GM21367 (cell line): ENCODE data around the gene ZBED4.

Experiments used
- ATAC-seq: cut with Tn5 transposase; IDR thresholded peaks from one replicate; pipeline ENCODE4 v1.9.1; 2021; ENCODE audit not compliant: unreplicated experiment

Gene ZBED4

DNA sequence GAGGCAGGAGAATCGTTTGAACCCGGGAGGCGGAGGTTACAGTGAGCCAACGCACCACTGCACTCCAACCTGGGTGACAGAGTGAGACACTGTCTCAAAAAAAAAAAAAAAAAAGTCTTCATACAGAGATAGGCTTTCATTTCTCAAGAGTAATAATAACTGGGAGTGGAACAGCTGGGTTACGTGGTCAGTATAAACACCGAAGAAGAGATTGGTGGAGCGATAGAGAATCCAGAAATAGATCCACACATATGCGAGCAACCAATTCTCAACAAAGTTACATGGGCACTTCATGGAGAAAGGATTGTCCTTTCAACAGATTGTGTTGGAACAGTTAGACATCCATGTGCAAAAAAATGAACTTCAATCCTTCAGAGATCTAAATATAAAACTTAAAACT, 24.6 kb downstream of the ZBED4 start:
- no peak for ATAC-seq

DNA sequence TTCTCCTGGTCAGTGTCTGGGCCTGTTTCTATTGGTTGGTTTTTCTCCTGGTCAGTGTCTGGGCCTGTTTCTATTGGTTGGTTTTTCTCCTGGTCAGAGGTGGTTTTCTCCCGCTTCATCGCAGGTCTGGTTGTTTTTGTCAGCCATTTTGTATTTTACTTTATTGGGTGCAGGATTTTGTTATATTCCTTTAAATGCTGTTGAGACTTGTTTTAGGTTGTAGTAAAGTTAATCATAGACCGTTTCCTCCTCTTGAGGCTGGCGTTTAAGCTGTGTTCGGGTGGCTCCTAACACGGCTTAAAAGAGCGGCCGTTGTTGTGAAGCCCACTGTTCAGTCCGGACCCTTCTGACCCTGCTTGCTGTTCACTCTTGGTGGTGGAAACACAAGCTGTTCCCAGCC, 26.2 kb downstream of the ZBED4 start:
- ATAC-seq, result no peak

DNA sequence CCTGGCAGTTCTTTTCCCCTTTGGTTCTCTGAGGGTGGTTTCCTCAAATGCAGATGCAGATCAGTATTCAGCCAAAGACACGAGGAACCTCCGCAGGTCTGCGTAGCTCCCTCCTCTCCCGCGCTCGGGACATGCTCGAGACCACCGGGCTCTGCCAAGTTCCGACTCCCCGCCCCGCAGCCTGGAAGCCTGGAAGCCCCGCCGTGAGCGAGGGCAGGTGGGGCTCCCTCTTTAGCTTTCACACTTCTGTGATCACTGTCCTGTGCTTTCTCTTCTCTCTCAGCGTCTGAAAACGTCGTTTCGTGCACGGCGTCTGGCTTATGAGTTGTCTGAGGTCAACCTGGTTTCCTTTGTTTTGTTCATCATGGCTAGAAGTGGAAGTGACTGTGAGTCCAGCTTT, 26.6 kb downstream of the ZBED4 start:
- no peak for ATAC-seq

DNA sequence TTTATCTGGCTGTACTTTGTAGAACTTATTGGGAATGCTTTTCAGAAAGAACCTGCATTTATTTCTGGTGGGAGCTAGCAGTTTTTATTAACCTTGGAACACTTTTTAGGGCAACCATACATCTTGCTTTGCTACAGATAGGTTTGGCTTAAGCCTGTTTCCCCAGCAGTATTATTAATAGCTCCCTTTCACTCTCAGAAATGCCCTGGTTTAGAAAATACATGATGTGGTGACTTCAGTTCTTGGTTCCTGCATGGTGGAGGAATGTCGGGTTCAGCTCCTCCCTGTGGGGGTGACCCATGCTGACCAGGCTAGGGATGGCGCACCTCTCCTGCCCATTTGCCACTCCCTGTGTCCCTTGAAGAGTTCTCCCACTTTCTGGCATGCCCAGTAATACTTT, 28.2 kb downstream of the ZBED4 start:
- no peak for ATAC-seq

DNA sequence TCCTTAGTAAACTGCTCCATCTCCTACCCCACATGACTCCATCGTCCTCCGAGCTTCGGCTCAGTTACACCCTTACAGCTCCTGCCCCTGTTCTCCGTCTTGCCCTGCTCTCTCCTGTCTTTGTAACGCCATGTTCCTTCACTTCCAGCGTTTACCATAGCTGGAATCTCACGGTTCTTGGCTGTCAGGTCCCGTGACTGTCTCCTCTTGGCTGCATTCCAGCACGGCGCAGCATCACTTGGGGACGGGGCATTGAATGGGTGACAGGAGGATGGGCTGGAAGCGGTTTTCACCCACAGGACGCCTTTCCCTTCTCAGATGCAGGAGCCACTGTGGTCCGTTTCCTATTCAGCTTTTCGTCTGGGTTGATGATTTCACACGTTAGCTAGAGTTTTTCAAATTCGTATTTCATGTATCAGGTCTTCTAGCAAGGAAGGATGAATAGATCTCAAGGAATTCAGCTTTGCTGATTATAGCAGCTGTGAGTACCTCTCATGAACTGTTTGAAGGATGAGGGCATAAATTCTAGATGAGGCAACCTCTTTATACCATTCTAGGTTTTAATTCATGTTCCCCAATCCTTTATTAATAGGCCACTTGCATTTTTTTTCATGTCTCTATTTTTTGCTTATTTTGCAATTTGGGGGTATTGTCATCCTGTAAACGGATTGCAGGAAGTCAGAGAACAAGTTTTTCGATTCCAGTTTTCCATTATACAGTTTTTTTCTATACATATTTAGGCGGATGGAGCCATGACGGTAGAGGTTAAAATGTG, 29.1 kb downstream of the ZBED4 start:
- ATAC-seq, result no peak

DNA sequence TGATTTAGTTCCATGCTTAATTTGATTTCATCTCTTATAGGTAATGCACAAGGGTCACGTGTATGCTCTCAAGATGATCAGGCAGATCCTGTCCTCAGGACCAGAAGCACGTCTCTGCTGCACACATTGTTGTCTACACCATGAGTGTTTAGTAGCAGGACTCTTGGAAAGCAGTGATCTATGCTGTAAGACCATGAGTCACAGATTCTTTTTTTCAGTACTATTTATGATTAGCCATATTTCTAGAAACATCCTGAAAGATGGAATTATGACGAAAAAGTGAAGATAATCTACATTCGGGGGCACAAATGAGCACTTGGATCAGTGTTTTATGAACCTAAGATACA, 29.6 kb downstream of the ZBED4 start:
- no peak for ATAC-seq

DNA sequence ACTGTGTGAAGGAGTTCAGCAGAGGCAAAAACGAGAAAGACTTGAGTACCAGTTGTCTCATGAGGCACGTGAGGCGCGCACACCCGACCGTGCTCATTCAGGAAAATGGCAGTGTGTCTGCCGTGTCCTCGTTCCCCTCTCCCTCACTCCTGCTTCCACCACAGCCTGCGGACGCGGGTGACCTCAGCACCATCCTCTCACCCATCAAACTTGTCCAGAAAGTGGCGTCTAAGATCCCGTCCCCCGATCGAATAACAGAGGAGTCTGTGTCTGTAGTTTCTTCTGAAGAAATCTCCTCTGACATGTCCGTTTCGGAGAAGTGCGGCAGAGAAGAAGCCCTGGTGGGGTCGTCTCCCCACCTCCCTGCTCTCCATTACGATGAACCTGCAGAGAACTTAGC, 30.4 kb downstream of the ZBED4 start:
- no peak for ATAC-seq

DNA sequence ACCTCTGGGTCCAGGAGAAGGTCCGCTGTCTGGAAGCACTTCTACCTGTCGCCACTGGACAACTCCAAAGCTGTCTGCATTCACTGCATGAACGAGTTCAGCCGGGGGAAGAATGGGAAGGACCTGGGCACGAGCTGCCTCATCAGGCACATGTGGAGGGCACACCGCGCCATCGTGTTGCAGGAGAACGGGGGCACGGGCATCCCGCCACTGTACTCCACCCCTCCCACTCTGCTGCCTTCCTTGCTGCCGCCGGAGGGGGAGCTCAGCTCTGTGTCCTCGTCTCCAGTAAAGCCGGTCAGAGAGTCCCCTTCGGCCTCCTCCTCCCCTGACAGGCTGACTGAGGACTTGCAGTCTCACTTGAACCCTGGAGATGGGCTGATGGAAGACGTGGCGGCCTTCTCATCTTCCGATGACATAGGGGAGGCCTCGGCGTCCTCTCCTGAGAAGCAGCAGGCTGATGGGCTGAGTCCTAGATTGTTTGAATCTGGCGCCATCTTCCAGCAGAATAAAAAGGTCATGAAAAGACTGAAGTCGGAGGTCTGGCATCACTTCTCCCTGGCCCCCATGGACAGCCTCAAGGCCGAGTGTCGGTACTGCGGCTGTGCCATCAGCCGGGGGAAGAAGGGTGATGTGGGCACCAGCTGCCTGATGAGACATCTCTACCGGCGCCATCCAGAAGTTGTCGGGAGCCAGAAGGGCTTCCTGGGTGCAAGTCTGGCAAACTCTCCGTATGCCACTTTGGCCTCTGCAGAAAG, 31.0 kb downstream of the ZBED4 start:
- no peak for ATAC-seq

DNA sequence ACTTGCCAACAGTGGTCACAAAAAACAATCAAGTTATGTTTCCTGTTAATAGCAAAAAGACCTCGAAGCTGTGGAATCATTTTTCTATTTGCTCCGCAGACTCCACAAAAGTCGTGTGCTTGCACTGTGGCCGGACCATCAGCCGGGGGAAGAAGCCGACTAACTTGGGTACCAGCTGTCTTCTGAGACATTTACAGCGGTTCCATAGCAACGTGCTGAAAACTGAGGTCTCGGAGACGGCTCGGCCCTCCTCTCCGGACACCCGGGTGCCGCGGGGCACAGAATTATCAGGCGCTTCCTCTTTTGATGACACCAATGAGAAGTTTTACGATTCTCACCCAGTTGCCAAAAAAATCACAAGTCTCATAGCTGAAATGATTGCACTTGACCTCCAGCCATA, 31.6 kb downstream of the ZBED4 start:
- no peak for ATAC-seq

DNA sequence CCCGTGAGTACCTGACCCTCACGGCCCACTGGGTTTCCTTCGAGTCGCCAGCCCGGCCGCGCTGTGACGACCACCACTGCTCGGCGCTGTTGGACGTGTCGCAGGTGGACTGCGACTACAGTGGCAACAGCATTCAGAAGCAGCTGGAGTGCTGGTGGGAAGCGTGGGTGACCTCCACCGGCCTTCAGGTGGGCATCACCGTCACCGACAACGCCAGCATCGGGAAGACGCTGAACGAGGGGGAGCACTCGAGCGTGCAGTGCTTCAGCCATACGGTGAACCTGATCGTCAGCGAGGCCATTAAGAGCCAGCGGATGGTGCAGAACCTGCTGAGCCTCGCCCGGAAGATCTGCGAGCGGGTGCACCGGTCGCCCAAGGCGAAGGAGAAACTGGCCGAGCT, 32.2 kb downstream of the ZBED4 start:
- ATAC-seq, result no peak

DNA sequence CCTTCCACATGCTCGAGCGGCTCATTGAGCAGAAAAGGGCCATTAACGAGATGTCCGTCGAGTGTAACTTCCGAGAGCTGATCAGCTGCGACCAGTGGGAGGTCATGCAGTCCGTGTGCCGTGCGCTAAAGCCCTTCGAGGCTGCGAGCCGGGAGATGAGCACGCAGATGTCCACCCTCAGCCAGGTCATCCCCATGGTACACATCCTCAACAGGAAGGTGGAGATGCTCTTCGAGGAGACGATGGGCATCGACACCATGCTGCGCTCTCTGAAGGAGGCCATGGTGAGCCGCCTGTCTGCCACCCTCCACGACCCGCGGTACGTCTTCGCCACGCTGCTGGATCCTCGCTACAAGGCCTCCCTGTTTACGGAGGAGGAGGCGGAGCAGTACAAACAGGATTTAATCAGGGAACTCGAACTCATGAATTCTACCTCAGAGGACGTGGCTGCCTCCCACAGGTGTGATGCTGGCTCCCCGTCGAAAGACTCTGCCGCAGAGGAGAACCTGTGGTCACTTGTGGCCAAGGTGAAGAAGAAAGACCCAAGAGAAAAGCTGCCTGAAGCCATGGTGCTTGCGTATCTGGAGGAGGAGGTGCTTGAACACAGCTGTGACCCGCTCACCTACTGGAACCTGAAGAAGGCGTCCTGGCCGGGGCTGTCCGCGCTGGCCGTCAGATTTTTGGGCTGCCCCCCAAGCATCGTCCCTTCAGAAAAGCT, 32.9 kb downstream of the ZBED4 start:
- ATAC-seq, result no peak

DNA sequence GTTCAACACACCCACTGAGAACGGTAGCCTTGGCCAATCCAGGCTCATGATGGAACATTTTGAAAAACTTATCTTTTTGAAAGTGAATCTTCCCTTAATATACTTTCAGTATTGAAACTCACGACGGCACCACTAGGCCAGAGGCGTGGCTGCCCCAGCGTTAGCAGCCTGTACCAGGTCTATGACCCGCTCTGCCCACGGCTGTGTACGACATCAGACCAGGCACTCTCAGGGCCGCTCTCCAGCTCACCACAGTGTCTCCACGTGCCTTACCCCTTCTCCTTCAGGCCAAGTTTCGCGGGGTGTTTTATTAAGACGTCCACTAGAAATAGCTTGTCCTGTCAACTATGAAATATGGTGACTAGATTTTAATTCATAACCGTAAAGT, 33.4 kb downstream of the ZBED4 start:
- ATAC-seq, result no peak

DNA sequence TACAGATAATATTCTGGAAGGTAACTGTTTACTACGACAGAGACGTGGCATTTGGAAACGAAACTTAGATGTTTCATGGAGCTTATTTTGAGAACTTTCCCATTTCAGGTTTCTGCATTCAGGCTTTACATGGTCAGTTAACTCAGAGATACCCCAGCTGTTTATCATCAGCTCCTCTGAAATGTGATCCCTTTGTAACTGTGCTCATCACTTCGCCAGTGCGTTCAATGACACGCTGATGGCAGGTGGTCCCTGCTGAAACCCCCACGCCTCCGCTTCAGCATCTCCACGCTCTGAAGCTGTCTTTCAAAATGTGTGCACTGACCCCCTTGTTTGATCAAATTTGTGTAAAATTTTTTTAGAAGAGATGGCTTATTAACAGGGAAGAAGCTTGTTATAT, 34.1 kb downstream of the ZBED4 start:
- ATAC-seq, result no peak

DNA sequence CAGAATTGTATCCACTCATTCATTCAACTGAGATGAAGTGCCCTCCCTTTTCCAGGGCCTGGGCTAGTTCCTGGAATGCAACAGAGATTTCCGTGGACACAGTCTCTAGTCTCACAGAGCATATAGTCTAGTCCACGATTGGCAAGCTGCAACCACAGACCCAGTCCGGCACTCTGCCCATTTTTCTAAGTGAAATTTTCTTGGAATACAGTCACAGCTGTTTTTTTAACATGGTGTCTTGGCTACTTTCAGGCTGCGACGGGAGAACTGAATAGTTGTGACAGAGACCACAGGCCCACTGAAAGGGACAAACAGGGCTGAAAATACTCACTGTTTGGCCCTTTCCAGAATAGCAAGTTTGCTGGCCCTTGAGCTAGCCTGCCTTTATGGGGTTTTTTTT, 35.4 kb downstream of the ZBED4 start:
- no peak for ATAC-seq

DNA sequence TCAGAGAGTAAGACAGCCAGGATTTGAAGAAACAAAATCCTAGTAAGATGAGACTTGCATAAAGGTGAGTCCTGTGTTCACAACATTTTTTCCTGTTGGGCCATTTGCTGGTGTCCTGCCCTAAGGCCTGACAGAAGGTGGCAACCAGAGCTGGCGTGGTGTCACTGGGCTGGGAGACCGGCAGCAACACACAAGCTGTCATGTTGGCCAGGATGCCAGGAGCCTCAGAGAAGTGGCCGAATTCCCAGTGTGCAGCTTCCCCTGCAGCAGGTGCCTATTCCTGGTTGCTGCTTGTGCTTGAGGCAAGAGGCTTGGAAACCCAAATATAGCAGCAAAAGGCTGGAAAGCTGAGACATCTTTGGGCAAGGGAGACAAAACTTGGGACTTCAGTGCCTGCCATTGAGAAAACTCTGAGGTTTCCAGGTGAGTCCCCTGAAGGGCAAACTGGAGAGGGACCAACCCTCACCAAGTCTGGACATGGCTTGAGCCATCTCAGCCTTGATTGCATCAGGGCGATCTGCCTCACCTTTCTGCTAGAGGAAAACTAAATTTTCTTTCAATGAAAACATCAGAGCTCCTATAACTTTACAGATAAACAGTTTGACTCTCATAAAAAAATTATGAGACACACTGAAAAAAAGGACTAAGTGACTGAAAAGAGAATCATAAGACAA, 38.7 kb downstream of the ZBED4 start:
- ATAC-seq, result no peak

DNA sequence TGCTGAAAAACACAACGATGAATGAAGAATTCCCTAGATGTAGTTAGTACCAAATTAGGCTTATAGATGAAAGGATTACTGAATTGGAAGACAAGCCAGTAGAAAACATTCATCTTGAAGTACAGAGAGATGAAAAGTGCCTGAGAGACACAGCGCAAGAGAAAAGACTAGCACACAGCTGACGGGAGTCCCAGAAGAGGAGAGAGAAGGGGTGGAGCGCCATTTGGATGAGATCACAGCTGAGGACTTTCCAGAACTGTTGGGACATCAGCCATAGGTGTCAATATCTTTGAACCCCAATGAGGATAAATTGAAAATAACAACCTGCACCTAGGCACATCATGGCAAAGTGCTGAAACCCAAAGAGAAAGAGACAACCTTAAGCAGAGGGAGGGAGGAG, 39.4 kb downstream of the ZBED4 start:
- no peak for ATAC-seq

DNA sequence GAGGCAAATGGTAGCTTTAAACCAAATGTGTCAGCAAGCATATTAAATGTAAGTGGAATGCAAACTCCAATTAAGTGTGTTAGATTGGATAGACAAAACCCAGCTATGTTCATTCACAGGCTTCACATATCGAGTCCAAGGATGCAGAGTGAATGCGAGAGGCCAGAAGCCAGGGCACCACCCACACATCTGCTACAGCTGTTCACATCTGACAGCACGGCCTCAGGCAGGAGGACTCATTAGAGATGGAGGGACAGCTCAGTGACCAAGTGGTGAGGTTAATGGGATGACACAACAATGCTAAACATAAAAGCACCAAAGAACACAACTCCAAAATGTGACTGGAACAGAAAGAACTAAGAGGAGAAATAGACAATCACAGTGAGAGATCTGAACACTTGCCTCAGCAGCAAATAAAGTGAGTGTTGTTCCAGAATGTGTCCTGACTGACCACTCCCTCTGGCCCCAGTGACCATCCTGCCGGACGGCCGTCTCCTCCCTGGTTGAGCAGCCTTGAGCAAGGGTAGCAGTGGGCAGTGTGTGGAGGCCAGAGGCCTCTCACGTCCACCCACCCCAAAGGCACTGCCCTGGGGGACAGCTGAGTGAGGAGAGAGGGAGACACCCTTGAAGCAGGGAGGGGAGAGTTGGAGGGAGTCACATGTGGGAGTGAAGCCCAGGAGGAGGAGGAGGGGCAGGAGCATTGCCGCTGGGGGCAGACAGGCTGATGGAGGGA, 40.8 kb downstream of the ZBED4 start:
- ATAC-seq, result no peak

DNA sequence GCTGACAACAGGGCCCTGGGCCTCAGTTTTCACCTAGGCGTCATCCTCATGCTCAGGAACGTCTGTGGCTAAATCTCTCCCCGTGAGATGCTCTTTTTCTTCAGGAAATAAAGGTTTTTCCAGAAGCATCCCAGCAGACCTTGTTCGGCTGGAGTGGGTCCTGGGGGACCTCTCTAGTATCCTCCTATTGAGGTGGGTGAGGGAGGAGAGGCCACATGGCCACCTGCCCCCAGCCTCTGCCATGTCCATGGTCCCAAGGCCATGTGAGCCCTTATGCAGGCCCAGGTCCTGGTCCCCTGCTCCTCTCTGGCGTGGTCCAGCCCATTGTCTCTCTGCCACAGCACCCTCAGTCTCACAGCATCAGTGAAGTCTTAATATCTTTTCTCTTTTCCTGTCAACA, 42.6 kb downstream of the ZBED4 start:
- ATAC-seq, result no peak

DNA sequence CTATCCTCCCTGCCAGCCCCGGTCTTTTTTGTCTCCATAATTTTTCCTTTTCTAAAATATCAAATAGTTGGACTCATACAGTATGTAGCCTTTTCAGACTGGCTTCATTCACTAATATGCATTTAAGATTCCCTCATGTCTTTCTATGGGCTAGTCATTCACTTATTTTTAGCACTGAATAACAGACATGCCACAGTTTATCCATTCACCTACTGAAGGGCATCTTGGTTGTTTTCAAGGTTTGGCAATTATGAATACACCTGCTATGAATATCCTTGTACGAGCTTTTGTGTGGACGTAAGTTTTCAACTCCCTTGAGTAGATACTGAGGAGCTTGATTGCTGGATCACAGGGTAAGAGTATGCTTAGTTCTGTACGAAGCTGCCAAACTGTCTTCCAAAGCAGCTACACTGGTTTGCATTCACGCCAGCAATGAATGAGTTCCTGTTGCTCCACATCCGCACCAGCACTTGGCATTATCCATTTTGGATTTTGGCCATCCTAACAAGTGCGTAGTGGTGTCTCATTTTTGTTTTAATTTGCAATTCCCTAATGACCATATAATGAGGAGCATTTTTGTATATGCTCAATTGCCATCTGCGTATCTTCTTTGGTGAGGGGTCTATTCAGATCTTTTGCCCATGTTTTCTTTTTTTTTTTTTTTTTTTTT, 43.5 kb downstream of the ZBED4 start:
- ATAC-seq, result no peak

DNA sequence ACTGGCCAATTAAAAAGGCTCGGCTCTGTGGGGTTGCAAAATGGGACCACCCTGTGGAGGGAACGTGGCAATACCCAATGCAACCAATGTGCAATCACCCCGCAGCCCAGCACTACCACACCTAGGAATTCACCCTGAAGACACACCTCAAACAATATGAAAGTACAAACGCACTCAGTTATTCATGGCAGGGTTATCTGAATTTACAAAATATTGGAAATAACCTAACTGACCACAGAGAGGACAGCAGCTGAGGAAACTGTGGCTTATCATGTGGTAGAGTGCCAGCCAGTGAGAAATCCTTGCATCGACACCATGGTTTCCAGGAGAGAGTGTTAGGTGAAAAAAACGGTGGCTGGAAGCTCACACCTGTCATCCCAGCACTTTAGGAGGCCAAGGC, 45.9 kb downstream of the ZBED4 start:
- ATAC-seq, result no peak
